Mesodermal cell (in vitro differentiated cells): ENCODE results near the gene CHN1.

Experiments
- H3K27ac ChIP-seq: 2 replicates; pipeline ENCODE4 v1.7.0; 2013; ENCODE audit warnings: mild to moderate bottlenecking, low read depth, low read length, moderate library complexity; ENCODE audit not compliant: severe bottlenecking
- H3K36me3 ChIP-seq: 2 replicates; pipeline ENCODE4 v1.7.1; 2013; ENCODE audit warnings: mild to moderate bottlenecking, low read length, moderate library complexity; ENCODE audit not compliant: control insufficient read depth, insufficient read depth
- H3K4me1 ChIP-seq: one replicate; pipeline ENCODE4 v1.7.1; 2013; ENCODE audit warnings: mild to moderate bottlenecking, low read length; ENCODE audit not compliant: insufficient read depth, control insufficient read depth, poor library complexity, severe bottlenecking
- H3K4me3 ChIP-seq: 2 replicates; pipeline ENCODE4 v1.7.0; 2013; ENCODE audit warnings: low read length, control low read depth, mild to moderate bottlenecking; ENCODE audit not compliant: insufficient read depth, poor library complexity, severe bottlenecking; ENCODE audit errors: extremely low read depth
- H3K9me3 ChIP-seq: 2 replicates; pipeline ENCODE4 v1.7.1; 2013; ENCODE audit warnings: mild to moderate bottlenecking, low read length, moderate library complexity; ENCODE audit not compliant: control insufficient read depth
- WGBS, 2 experiments: methylation state at CpG; one replicate each; pipeline ENCODE4 v1.1.5; 2013; ENCODE audit warnings: missing lambda C conversion rate in 2 of 2; ENCODE audit not compliant: insufficient coverage in 2 of 2; 5-methylcytosine and 5-hydroxymethylcytosine counted together

Gene CHN1

DNA sequence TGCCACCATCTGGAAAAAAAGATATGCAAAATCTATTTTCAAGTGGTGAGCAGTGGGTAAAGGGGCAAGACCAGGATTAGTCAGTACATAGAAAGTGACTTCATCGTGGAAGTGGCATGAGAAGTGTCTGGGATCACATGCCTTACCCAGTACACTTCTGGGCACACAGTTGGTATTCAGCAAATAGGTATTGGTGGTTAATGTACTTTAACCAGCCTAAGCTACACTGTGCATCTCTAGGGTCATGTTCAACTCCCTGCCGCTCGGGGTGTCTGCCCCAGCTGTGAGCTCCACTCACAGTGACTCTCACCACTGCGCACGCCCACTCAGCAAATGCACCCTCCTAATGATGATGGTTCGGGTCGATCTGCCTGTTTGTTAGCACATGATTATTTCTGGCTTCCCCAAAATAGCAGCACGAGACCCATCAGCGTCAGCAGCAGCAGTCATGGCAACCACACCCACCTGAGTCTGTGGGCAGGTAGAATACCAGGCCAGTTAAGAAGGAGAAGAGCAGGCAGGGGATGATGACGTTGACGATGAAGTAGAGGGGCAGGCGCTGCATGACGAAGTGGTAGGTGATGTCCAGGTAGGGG, 252.0 kb downstream of the CHN1 start:
- WGBS, 2 experiments: 97% methylated on average over 9 to 13 of the region's 13 CpGs

DNA sequence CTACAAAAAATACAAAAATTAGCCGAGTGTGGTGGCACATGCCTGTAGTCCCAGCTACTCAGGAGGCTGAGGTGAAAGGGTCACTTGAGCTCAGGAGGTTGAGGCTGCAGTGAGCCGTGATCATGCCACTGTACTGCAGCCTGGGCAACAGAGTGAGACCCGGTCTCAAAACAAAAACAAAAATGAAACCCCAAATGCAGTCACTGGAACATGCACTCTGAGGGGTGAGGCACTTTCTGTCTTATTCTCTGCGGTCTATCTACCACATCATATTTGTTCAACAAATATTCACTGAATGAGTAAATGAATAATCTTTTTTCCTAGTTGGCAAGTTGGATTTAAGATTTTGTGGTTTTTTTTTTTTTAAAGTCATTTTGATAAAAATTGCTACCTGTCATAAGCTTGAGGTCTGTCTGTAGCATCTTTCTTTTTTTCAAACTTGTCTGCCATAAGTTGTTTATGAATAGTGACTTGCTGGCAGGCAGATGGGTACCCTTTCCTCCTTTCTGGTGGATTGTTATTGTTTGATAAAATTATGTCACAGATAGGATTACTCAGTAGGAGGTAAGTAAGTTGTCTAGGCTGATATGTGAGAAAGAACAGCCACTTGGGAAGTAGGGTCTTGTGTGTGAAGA, 252.7 kb downstream of the CHN1 start:
- Histone ChIP-seq H3K27ac (no peak overlapping the region), H3K9me3 (no peaks in the 10 kb centered on the region), H3K36me3 (no peaks in the 10 kb centered on the region), H3K4me3 (no peak overlapping the region), H3K4me1 (no peaks in the 10 kb centered on the region)
- 90 to 94% methylated on average over 3 of the region's 4 CpGs for WGBS, 2 experiments

More for the DNA sequence above, 252.0 kb downstream of the CHN1 start:
- Histone ChIP-seq H3K4me3 (no peak overlapping the region), H3K9me3 (no peaks in the 10 kb centered on the region), H3K4me1 (no peaks in the 10 kb centered on the region), H3K27ac (no peak overlapping the region), H3K36me3 (no peaks in the 10 kb centered on the region)

DNA sequence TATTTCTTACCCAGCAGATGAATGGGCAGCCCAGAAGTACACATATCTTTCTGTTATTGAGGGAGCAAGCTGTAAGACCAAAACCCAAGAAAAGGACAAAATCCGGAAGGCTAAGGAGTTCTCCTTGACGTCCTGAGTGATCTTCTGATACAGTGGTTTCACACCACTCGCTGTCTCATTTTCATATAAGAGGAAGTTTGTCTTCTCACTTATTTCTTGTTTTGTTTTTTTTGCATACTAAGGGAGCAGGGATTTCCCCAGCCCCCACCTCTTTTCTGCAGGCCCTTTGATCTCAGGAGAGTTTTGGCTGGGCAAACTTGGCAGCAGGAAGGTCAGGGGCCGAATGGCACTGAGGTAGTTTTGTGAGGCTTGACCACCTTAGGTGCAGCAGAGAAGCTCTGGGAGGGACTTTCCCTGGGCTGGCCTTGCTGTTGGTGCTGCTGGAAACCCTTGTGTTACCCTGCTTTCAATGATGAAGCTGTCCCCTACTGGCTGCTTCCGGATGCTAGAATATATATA, 254.2 kb downstream of the CHN1 start:
- Histone ChIP-seq H3K4me3 (no peak overlapping the region), H3K9me3 (no peaks in the 10 kb centered on the region), H3K4me1 (no peaks in the 10 kb centered on the region), H3K27ac (no peak overlapping the region), H3K36me3 (no peaks in the 10 kb centered on the region)
- 83 to 86% methylated on average over 2 to 4 of the region's 5 CpGs for WGBS, 2 experiments

DNA sequence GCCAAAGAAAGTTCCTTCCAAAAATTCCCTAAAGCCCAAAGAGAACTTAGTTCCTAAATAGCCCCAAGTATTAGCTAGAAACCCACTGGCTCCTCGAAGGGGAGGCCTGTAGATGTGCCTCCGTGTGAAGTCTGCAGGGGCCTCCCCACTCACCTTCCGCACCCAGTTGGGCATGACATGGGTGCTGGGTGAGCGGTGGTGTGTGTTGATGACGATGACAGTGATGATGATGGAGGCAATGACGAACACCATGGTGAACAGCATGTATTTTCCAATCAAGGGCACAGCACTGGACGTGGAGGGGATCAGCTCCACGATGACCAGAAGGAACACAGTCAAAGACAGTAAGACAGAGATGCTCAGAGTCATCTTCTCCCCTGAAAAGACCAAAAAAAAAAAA, 255.4 kb downstream of the CHN1 start:
- H3K27ac ChIP-seq: no peak overlapping the region
- H3K9me3 ChIP-seq: no peaks in the 10 kb centered on the region
- H3K4me3 ChIP-seq: no peak overlapping the region
- WGBS, 2 experiments: 86 to 97% methylated on average over 6 to 7 of the region's 8 CpGs
- no peaks in the 10 kb centered on the region for H3K4me1 ChIP-seq
- no peaks in the 10 kb centered on the region for H3K36me3 ChIP-seq

DNA sequence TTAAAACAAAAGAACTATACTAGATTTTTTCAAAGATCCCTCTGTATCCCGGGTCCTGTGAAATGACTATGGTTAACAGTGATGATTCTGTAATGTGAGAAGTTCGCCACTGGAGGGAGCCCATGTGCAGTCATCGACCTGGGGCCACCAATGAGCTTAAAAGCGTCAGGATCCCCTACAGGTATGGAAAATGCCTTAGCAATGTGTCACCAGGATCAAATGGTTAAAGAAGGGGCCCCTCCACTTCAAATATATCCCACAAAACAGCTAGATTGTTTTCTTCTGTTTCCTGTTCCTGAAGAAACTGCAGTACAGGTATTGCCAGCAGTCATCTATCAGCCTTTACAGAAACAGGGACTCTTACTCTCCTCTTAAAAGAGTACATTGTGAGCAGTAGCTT, 256.2 kb downstream of the CHN1 start:
- Histone ChIP-seq H3K4me3 (no peak overlapping the region), H3K4me1 (no peaks in the 10 kb centered on the region), H3K9me3 (no peaks in the 10 kb centered on the region), H3K27ac (no peak overlapping the region), H3K36me3 (no peaks in the 10 kb centered on the region)
- WGBS, 2 experiments: 0 to 10% methylated on average over 2 to 3 of the region's 4 CpGs
